ENCODE measurements around the gene SURF6.
A peak's percentile ranks its signal among the peaks of the same experiment; 100 is the strongest.
"Not testable (repeated sequence)": the region's sequence is repeated elsewhere in the genome, so short reads cannot be mapped to it uniquely, and the experiment has no call there.

SURF6 gene

DNA sequence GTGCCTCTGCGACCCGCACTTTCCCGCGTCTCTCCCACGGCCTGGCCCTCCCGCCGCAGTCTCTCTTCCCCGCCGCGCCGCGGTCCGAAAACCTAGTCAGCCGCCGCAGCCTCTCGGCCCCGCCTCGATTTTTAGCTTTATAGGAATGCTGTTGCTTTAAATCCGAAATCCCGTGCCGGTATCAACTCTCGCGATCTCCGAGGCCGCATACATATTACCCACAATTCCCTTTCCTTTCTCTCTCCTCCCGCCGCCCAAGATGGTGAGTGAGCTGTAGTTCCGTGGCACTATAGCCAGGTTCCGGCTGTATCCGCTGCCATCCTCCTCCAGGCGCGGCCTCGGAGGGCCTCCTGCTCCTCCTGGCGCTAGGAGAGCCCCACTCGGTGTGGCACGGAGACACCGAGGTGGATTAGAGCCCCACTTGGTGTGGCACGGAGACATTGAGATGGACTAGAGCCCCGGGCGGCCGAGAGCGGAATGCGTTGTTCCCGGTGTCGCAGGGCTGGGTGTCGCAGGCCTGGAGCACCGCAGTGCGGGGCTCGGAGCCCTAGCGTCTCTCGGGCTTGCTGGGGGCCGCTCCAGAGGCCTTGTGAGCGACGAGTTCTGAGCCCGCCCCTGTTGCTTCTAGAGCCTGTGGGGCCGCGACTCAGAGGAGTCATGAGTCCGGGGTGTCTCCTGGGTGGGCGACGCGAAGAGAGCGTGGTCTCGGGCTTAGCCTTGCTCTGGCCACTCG is 12.2 kb upstream of the SURF6 start, which contains the start of the genes MED22 and RPL7A:
MED22 (minus strand) TSS at position 147 of the 733 bp plus-strand sequence. CDS start 1,469 bp downstream, outside the sequence.
RPL7A (plus strand) TSS at position 234 of the 733 bp plus-strand sequence; CDS start at position 260, 26 bp downstream.
- peak; percentile 83 to 88 for DNase-seq (ENCODE audit: low read depth in 2 of 2)

DNA sequence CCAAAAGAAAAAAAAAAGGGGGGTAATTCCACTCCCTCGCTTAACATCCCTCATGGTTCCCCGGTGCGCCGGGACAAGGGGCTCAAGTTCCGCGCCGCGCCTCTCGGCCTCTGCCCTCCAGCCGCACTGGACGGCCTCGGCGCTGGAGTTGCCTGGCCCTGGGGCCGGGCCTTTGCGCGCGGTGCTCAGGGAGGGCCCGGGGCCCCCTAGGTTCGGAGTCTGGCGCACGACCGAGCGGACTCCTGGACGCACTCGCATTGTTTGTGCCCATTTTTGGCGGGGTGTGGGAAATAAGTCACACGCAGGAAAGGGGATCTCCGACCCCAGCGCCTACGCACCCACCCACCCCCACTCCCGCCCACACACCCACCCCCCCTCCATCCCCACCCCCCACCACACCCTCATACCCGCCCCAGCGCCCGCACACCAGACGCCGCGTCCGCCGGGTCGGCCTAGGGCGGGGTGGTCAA is 11.6 kb upstream of the SURF6 start:
- DNase-seq (ENCODE audit: low read depth in 2 of 2) = peak in 1 of 2 donors; percentile 28

DNA sequence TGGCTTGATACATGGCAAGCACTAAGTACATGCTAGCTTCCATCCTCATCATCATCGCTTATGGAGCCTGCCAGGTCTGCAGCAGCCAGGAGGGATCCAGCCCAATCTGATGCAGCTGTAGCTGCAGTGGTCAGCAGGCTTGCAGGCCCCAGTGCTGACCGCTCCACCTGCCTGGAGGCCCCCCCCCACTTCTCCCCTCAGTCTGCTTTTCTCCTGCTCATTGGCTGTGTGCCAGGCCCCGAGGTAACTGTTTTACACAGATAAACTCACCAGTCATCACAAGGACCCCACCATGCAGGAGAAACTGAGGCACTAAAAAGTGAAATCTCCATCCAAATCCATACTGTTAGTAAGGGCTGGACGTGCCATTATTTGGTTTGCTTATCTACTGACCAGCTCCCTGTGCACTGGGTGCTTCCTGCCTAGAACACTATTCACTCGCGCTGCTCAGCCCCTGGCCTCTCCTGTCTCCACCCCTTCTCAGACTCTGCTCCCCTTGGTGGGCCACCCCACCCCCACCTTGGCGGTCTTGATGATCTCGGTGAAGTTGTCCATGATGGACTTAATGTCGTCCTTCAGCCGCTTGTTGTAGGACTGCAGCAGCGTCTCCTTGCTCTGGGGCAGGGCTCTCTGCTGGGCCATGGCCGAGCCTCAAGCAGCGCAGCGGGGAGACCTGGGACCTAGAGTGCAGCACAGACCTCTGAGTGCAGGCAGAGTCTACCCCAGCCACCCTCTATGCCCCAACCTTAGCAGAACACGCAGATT is 10.2 kb upstream of the SURF6 start:
- no peak for DNase-seq (ENCODE audit: low read depth in 2 of 2)

DNA sequence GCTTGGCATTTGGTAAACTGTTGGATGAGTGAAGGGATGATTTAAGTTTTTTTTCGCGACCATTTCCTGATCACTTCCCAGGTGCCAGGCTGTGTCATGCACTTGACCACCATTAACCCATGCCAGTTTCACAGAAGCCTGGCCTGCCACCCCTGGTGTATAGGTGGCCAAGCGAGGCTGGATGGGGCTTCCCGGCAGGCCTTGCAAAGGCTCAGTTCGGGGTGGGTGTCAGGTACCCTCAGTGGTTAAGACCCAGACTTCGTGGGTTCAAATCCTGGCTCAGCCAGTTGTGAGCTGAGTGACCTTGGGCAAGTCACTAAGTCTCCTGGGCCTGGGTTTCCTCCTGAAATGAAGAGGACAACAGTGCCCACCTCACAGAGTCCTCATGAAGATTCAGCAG is 9.6 kb upstream of the SURF6 start:
- DNase-seq (ENCODE audit: low read depth in 2 of 2) = no peak

DNA sequence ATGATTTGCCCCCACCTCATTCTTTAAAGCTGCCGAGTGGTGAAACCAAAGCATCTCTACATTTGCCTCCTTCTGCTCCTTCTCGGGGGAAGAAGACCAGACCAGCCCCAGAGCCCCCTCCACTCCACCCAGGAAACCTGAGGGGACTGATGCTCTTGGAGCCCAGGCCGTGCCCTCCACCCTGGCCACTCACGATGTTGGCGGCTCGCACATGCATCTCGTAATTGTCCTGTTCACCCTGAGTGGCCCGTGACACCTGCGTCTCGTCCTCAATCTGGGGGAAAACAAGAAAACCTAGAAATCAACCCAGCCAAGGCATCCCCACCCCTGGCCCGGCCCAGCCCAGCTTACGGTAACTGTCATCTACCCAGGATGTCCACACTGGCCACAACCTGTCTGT is 9.0 kb upstream of the SURF6 start:
- no peak for DNase-seq (ENCODE audit: low read depth in 2 of 2)

DNA sequence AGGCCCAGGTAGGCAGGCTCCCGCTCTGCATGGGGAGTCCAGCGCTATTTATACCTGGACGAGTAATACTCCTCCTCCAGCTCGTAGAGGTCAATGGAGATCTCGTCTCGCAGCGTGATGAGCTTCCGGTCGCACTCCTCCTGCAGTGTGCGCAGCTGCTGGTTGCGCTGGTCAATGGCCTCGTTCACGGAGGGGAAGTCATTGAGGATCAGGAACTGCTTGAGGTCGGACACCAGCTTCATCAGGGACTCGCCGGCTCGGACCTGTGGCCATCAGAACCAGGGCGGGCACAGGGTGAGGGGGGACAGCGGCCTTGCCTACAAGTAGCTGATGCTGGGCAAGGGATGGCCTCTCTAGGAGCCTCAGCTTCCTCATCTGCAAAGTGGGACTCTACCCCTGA is 8.1 kb upstream of the SURF6 start:
- DNase-seq (ENCODE audit: low read depth in 2 of 2) = no peak

DNA sequence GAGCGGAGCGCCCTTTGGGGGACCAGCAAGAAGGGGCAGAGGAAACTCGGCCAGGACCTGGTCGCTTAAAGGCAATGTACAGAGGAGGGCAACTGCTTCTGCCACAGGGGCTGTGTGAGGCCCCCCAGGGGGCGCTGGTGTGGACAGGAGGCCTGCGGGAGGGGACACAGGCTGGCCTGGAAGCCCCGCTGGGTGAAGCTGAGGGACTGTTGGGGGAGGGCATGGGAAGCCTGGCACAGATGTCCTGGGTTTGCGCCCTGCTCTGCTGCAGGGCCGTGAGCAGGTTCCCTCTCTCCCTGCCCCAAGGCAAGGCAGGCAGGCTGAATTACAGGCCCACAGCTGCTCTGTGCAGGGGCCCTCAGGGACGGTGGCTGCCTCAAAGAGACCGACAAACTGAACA is 6.6 kb upstream of the SURF6 start:
- no peak for DNase-seq (ENCODE audit: low read depth in 2 of 2)

DNA sequence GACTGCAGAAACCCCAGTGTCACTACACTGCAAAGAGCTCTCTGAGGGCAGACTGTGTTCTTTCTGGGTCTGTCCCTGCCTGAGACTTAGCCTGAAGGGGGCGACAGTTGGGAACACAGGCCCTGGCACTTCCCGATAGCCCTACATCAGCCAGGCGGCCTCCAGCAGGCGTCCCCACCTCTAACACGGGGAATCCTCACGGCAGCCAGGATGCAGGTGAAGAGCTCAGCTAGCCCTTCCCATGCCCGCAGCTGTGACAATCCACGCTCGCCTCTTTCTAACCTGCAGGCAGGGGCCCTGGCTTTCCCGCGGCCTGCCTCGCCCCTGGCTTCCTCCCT is 6.0 kb upstream of the SURF6 start:
- DNase-seq (ENCODE audit: low read depth in 2 of 2) = no peak

DNA sequence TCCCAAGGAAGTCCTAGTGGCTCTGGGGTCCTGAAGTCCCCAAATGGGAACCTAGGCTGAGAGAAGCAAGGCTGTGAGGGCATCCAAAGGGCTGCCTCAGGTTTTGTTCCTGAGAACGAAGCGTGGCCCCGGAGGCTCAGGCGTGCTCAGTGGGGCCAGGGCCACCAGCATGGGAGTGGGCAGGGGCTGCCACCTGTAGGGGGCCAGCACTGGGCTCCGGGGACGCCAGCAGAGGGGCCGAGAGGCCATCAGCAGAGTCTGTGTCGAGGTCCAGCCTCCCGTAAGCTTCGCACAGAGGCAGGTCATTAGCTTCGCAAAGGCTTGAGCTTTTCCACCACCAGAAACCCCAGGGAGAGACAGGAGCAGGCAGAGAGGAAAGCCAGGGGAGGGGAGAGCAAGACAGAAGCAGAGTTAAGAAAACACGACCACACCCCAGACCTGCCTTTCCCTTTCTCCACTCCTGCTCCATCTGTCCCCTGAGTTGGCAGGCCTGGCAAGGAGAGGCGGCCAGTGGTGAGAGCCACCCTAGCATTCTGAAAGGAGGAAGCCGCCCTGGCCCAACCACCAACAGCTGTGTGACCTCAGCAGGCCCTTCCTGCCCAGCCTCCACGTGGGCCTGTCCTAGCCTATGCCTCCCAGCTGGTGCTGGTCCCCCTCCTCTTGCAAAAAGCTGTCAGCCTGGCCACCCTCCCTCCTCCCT is 5.5 kb upstream of the SURF6 start:
- DNase-seq (ENCODE audit: low read depth in 2 of 2) = no peak

DNA sequence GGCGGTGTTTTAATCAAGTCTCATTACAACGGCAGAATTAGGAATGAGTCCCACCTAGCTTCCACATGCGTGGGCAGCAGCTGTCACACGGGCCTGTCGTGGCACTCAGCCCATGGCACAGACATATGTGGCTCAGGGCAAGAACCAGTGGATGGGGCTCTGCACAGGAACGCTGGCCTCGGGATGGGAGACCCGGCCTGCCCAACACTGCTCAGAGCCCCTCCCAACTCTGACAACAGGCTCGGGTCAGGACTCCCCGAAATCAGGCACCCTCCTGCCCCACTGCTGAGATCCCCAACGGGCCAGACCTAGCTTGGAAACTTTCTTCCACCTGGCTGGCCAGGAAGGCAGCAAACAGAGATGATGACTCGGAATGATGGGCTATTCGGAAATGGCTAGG is 4.9 kb upstream of the SURF6 start:
- no peak for DNase-seq (ENCODE audit: low read depth in 2 of 2)

DNA sequence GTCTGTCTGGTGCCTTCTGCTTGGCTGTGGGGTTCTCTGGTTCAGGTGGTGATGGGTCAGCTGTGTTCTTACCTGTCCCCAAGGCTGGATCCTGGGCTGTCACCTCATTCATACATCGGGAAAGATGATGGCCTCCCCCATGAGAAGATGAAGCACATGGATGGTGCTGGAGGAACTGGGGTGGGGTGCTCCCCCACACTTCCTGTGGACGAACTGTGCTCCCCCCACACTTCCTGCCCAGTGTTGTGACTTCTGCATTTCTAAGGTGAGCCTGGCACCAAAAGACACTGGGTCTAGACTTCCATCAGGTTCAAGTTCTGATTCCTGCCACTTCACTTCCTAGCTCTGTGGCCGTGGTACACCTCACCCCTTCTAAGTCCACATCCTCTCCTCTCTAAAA is 4.3 kb upstream of the SURF6 start:
- no peak for DNase-seq (ENCODE audit: low read depth in 2 of 2)

DNA sequence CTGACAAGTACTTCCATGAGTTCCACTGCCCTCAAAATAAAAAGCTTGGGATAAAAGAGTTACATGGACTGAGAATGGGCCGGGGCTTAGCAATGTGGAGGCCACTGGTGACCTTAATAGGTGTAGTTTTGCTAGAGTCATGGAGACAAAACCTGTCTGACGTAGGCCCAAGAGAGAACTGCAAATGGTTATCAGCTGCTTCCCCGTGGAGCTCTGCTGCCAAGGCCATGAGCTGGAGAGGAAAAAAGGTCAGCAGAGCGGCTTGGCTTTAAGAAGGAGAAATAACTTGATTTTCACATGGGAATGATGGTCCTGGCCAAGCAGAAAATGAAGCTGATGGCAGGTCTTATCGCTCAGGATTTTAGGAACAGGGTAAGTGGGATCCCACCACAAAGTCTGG is 3.7 kb upstream of the SURF6 start:
- DNase-seq (ENCODE audit: low read depth in 2 of 2) = no peak

DNA sequence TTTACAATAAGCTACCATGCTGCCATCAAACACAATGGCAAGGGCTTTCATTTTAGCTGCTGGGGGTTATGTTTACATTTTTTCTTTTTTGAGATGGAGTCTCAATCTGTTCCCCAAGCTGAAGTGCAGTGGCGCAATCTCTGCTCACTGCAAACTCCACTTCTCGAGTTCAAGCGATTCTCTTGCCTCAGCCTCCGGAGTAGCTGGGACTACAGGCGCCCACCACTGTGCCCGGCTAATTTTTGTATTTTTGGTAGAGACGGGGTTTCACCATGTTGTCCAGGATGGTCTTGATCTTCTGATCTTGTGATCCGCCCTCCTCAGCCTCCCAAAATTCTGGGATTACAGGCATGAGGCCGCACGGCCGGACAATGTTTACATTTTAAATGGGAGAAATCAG is 1.1 kb downstream of the SURF6 start:
- DNase-seq (ENCODE audit: low read depth in 2 of 2) = not testable (repeated sequence)

DNA sequence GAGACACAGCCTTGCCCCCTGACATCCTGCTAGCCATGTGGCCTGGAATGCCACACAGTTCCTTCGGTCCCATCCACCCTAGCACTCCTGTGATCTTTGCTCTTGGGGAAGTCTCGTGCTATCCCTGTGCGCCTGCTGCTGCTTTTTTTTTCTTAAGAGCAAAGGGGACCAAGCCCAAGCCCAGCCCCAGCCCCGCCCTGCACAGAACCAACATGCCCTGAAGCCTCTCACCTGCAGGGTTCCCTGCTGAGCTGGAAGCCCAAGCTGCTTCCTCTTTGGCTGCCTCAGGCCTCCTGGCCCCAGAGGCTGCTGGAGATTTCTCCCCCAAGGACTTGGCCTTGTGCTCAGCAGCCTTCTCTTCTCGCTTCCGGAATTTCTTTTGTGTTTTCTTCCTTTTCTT is 1.8 kb downstream of the SURF6 start:
- no peak for DNase-seq (ENCODE audit: low read depth in 2 of 2)

DNA sequence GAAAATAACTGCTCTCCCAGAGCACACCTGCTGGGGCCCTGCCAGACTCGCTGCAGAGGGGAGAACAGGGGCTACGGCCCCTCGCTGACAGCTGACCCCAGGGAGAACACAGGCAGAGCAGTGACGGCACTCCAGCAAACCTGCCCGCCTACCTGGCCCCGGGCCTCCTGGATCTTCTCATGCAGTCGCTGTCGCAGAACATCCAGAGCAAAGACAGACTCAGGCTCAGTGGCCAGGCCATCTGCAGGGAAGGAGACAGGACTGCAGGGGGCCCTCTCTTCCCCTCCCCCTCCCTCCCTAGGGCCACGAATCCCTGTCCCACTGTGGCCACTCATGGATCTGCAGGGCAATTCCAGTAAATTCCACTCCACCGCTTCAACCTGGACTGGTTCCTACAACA is 2.4 kb downstream of the SURF6 start:
- no peak for DNase-seq (ENCODE audit: low read depth in 2 of 2)

DNA sequence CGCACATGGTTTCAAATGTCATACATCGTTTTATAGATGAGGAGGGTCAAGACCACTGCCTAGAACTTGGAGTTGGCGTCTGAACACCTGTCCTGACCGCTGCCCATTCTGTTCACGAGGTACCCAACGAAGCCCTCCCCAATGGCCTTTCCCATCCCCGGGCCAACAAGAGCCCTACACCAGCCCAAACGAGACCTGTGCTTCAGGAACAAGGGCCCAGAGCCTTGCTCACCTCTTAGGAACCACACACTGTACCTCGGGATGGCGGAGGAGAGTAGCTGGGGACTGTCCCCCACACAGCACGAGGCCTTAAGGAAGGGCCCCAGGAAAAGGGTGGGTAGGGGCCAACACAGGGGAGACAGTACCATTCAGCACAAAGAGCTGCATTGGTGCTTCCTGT is 3.0 kb downstream of the SURF6 start:
- DNase-seq (ENCODE audit: low read depth in 2 of 2) = no peak

DNA sequence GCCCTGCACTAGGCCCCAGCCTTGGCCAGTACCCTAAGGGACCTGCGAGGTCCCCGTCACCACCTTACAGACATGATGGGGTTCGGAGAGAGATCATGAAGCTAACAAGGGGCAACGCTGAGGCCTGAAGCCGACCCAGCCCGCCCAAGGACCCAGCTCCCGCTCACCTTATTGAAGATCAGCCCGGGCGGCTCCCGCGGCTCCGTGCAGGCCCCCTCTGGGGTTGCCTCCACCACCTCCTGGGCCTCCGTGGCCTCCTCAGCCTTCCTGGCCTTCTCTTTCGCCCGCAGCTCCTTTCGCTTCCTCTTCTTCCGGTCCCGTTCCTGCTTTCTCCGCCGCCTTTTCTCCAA is 3.6 kb downstream of the SURF6 start:
- no peak for DNase-seq (ENCODE audit: low read depth in 2 of 2)

DNA sequence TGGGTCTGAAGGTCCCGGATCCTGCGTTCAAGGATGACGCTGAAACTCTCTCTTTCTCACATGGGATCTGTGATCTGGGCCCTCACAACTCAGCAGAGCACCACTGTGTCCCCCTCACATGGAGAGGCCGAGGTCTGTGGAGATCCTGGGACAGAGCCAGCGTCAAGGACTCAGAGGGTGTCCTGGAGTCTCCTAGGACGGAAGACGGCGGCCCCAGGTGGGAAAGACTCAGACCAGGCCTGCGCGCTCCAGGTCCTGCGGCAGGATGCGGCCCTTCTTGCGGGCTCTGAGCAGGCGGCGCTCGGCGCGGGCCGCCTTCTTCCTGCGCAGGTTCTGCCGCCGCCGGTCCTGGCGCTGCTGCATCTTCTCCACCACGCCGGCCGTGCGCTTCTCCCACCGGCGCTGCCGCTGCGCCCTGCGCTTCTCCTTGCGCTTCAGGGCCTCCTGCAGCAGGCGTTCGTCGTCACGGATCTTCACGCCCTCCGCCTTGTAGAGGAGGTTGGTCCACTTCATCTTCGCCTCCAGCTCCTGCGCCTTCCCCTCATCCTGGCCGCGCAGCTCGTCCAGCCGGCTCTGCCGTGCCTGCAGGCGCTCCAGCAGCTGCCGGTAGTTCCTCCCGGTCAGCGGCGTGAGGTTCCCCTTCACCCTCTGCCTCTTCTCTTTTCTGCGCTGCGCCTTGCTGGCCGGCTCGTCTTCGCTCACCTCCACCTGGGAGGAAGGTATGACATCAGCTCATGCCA is 4.2 kb downstream of the SURF6 start:
- DNase-seq (ENCODE audit: low read depth in 2 of 2) = no peak

DNA sequence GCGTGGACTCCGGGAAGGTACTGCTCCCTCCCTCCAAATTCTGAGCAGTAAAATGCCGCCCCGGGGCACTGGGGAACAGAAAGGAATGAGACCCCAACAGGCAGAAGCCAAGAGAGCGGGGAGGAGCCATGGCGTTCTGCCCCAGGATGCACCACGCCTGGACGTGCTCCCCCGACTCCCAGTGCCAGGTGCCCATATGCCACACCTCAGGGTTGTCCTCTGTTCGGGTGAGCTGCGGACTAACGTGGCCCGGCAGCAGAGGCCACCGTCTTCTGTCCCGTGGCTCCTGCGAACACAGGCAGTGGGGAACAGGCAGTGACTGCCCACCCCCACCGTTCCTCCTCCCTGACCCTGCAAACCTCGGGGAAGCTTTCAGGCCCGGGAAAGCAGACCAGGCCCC is 4.8 kb downstream of the SURF6 start:
- DNase-seq (ENCODE audit: low read depth in 2 of 2) = no peak

DNA sequence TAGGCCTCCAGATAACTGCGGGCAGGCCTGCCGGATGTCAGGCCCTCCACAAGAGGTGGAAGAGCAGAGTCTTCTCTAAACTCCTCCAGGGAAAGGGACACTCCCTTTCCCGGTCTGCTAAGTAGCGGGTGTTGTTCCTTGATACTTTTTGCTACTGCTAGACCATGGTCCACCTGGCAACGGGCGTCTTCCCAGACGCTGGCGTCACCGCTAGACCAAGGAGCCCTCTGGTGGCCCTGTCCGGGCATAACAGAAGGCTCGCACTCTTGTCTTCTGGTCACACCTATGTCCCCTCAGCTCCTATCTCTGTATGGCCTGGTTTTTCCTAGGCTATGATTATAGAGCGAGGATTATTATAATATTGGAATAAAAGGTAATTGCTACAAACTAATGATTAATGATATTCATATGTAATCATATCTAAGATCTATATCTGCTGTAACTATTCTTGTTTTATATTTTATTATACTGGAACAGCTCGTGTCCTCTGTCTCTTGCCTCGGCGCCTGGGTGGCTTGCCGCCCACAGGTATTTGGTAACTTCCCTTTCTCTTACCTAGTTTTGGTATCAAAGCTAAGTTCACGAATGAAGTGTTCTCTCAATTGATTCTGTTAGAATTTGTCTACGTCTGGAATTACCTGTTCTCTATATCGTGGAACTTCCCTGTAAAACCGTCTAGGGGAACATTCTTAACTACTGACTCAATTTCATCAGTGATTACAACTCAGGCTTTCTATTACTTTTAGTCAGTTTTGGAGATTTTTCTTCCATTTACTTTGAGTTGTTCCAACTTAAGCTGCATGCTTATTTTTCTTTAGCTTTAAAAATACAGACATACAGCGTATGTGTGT is 6.5 kb downstream of the SURF6 start:
- DNase-seq (ENCODE audit: low read depth in 2 of 2) = not testable (repeated sequence)
